Cardiac fibroblast (primary cell): ENCODE data around the gene NUAK2.

Experiments
- DNase-seq, 2 donors: peaks; one replicate each; pipeline versions ENCODE4 v3.0.0 to v3.0.0-alpha.2; 2010; ENCODE audit warnings: low read depth in 2 of 2
- H3K4me3 ChIP-seq, 2 donors: replicated peaks in 1 of 2; 1 replicate in 1 of 2; 2 replicates in 1 of 2; pipeline ENCODE4 v1.5.1; 2011; ENCODE audit warnings: low read depth in 2 of 2, low read length in 2 of 2, mild to moderate bottlenecking in 2 of 2, moderate library complexity in 1 of 2
- TF ChIP-seq, protein P1 (sequence below): IDR thresholded peaks from one replicate; pipeline ENCODE4 v1.5.1; 2011; ENCODE audit warnings: low read depth, mild to moderate bottlenecking, low read length, inconsistent platforms

Gene NUAK2

GRCh38 chr1:205346956-205347574 lies 25.5 kb upstream of the NUAK2 start:
- H3K4me3 ChIP-seq = no peak overlapping the region
- no peak for DNase-seq
- TF ChIP-seq, protein P1, sequence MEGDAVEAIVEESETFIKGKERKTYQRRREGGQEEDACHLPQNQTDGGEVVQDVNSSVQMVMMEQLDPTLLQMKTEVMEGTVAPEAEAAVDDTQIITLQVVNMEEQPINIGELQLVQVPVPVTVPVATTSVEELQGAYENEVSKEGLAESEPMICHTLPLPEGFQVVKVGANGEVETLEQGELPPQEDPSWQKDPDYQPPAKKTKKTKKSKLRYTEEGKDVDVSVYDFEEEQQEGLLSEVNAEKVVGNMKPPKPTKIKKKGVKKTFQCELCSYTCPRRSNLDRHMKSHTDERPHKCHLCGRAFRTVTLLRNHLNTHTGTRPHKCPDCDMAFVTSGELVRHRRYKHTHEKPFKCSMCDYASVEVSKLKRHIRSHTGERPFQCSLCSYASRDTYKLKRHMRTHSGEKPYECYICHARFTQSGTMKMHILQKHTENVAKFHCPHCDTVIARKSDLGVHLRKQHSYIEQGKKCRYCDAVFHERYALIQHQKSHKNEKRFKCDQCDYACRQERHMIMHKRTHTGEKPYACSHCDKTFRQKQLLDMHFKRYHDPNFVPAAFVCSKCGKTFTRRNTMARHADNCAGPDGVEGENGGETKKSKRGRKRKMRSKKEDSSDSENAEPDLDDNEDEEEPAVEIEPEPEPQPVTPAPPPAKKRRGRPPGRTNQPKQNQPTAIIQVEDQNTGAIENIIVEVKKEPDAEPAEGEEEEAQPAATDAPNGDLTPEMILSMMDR = no peak

- H3K4me3 ChIP-seq = no peak overlapping the region
- no peak for DNase-seq
- TF ChIP-seq, protein P1 = no peak
Measured at GRCh38 chr1:205345761-205346160, 24.2 kb upstream of the NUAK2 start.

GRCh38 chr1:205344066-205344928 lies 22.8 kb upstream of the NUAK2 start:
- no peak for DNase-seq
- peak overlapping the region in 1 of 2 donors; percentile 23 for H3K4me3 ChIP-seq
- TF ChIP-seq, protein P1 = no peak

DNA sequence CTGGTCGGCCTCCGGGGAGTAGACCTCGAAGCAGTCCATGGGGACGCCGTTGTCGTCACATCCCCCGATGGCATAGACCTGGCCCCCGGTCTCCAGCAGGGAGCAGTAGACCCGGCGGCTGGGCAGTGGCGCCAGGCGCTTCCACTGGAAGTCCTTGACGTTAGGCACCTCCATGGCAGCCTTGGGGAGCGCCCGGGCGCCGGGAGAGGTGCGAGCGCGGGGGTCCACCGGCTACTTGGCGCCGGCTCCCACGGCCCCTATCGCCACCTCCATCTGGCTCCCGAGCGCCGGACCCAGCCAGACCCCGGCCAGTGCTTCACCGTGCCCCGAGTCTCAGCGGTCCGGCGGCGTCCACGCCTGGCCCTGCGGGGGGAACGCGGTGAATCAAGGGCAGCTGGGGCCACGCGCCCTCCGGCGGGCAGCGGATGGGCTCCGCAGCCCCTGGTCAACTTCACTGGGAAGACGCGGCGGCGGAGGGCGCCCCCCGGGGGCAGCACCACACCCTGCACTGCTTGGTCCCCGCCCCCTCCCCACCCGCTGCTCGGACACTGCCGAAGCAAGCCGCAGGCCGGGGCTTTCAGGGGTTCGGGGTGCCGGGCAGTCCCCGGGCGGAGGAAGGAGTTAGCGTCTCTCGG lies 22.0 kb upstream of the NUAK2 start:
- peak overlapping the region in 1 of 2 donors; percentile 19 for H3K4me3 ChIP-seq
- no peak for DNase-seq
- TF ChIP-seq, protein P1 = no peak

GRCh38 chr1:205342986-205343385 lies 21.4 kb upstream of the NUAK2 start:
- DNase-seq = no peak
- TF ChIP-seq, protein P1 = no peak
- H3K4me3 ChIP-seq = no peak overlapping the region

- no peak for DNase-seq
- TF ChIP-seq, protein P1 = no peak
- no peak overlapping the region for H3K4me3 ChIP-seq
Measured at GRCh38 chr1:205340676-205341075, 19.1 kb upstream of the NUAK2 start.
